Liver (tissue), 3 donors: ENCODE results near the gene CHN1.

Experiments used
- ATF3 ChIP-seq: IDR thresholded peaks from 2 replicates; pipeline ENCODE4 v1.6.1; 2016; ENCODE audit warnings: antibody characterized with exemption
- MAX ChIP-seq: IDR thresholded peaks from 2 replicates; pipeline ENCODE4 v1.6.1; 2016; ENCODE audit warnings: antibody characterized with exemption
- SP1 ChIP-seq: IDR thresholded peaks from 2 replicates; pipeline ENCODE4 v1.6.1; 2018; ENCODE audit warnings: antibody characterized with exemption, mild to moderate bottlenecking
- YY1 ChIP-seq: IDR thresholded peaks from 2 replicates; pipeline ENCODE4 v1.6.1; 2016; ENCODE audit warnings: antibody characterized with exemption, mild to moderate bottlenecking
- TF ChIP-seq, protein P1 (sequence below): fragments of 150-350 bp; IDR thresholded peaks from 2 replicates; pipeline ENCODE4 v1.5.1; 2017; ENCODE audit warnings: improper control_type of control experiment, low read depth, low read length; ENCODE audit not compliant: missing input control
- TF ChIP-seq, protein P2 (sequence below): IDR thresholded peaks from 2 replicates; pipeline ENCODE4 v1.6.1; 2016; ENCODE audit warnings: antibody characterized with exemption, mild to moderate bottlenecking
- donor health status: healthy.
- donor health status: healthy.

DNA sequence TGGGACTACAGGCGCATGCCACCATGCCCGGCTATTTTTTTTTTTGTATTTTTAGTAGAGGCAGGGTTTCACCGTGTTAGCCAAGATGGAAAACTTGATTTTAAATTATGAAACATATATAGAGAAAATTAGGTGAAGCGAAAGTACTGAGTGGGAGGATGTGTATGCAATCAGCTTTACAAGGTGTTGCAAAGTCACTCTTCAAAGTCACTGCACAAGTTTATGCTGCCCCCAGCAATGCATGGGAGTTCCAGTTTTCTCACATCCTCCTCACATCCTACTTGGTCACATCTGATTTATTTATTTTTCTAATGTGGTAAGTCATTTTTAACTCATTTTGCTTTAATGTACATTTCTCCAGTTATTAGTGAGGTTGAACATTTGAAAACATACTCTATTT lies 49.2 kb upstream of the CHN1 start:
- no peak for TF ChIP-seq YY1
- TF ChIP-seq, protein P1, sequence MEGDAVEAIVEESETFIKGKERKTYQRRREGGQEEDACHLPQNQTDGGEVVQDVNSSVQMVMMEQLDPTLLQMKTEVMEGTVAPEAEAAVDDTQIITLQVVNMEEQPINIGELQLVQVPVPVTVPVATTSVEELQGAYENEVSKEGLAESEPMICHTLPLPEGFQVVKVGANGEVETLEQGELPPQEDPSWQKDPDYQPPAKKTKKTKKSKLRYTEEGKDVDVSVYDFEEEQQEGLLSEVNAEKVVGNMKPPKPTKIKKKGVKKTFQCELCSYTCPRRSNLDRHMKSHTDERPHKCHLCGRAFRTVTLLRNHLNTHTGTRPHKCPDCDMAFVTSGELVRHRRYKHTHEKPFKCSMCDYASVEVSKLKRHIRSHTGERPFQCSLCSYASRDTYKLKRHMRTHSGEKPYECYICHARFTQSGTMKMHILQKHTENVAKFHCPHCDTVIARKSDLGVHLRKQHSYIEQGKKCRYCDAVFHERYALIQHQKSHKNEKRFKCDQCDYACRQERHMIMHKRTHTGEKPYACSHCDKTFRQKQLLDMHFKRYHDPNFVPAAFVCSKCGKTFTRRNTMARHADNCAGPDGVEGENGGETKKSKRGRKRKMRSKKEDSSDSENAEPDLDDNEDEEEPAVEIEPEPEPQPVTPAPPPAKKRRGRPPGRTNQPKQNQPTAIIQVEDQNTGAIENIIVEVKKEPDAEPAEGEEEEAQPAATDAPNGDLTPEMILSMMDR: no peak
- no peak for TF ChIP-seq ATF3
- no peak for TF ChIP-seq SP1
- TF ChIP-seq, protein P2, sequence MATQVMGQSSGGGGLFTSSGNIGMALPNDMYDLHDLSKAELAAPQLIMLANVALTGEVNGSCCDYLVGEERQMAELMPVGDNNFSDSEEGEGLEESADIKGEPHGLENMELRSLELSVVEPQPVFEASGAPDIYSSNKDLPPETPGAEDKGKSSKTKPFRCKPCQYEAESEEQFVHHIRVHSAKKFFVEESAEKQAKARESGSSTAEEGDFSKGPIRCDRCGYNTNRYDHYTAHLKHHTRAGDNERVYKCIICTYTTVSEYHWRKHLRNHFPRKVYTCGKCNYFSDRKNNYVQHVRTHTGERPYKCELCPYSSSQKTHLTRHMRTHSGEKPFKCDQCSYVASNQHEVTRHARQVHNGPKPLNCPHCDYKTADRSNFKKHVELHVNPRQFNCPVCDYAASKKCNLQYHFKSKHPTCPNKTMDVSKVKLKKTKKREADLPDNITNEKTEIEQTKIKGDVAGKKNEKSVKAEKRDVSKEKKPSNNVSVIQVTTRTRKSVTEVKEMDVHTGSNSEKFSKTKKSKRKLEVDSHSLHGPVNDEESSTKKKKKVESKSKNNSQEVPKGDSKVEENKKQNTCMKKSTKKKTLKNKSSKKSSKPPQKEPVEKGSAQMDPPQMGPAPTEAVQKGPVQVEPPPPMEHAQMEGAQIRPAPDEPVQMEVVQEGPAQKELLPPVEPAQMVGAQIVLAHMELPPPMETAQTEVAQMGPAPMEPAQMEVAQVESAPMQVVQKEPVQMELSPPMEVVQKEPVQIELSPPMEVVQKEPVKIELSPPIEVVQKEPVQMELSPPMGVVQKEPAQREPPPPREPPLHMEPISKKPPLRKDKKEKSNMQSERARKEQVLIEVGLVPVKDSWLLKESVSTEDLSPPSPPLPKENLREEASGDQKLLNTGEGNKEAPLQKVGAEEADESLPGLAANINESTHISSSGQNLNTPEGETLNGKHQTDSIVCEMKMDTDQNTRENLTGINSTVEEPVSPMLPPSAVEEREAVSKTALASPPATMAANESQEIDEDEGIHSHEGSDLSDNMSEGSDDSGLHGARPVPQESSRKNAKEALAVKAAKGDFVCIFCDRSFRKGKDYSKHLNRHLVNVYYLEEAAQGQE: no peak
- TF ChIP-seq MAX: no peak
